WI38 (cell line): ENCODE data around the gene CBARP.

Experiments
- H3K4me3 ChIP-seq: 2 replicates; pipeline ENCODE4 v1.5.1; 2011; ENCODE audit warnings: low read depth, mild to moderate bottlenecking, control low read depth, low read length
- CTCF ChIP-seq: IDR thresholded peaks from 2 replicates; pipeline ENCODE4 v1.5.1; 2012; ENCODE audit warnings: low read depth, mild to moderate bottlenecking, control low read depth, low read length

The CBARP gene

DNA sequence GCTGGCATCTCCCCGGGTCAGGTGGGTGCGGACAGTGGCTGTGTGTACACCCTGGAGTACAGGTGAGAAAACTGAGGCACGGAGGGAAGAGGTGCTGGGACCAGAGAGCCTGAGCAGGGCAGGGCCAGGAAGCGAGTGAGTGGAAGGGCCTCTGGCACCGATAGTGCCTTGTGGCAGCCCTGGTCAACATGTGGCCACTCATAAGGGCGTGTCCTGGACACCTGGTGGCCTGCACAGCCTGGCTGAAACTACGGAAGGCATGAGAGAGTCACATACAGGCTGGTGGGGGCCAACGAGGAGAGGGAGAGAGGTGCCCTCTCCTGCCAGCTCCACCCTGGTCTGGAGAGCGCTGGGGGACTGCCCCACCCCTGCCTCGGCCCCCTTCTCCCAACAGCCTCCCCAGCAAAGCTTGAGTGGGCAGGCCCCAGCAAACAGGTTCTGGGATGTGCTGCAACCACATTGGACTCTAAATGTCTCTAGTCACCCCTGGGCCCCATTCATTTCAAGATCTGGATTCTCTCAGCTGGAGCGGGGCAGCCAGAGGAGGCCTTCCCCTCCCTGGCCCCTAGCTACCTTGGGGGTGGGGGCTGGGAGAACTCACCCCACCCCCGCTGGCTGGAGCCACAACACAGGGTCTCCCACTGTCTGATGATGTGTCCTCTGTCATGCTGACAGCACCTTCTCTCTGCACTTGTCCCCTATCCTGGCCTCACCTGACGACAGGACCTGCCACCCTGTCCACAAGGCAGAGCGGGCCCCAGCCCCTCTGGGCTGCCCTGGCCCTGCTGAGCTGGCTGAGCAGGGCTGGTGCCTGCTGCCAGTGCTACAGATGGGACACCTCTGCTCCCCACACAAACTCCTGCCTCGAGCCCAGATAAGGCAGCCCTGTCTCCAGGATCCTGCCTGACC is 5.8 kb downstream of the CBARP start:
- H3K4me3 ChIP-seq, result no peak overlapping the region
- TF ChIP-seq CTCF, result no peak

- H3K4me3 ChIP-seq, result no peak overlapping the region
- no peak for TF ChIP-seq CTCF
Measured at GRCh38 chr19:1230783-1231489, 6.9 kb downstream of the CBARP start.

DNA sequence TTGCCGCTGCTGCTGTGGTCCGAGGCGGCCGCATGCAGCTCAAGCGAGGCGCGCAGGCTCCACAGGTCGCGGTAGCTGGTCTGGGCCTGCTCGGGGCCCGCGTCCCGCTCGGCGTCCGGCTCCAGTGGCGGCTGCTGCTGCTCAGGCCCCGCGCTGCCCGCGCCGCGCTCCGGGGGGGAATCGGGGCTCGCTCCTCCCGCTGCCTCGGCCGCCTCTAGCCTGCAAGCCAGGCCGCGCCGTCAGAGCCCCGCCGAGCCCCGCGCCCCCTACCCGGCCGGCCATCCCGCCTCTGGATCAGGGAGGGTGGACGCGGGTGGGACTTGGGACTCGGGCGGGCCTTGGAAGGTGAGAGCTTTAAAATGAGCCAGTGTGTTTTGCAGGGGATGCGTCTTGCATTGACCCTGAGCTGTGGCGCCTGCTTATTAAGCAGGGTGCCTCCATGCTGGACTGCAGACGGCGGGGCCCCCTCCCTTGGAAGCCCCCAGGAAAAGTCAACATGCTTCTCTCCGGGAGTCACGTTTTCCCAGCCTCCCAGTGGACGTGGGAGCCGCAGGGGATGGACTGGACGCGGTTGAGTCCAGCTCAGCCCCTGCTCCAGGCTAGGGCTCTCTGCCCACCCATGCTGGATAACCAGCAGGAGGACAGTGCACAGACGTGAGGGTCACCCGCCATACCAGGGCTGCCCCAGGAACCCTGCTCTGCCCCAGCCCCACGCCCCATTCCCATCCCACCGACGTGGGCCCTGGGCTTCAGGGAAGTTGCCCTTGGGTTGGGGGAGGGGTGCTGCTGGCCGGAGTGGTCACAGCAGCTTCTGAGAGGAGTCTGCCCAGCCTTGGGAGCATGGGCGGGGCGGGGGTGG is 7.7 kb downstream of the CBARP start:
- H3K4me3 ChIP-seq, result no peak overlapping the region
- no peak for TF ChIP-seq CTCF

- no peak for TF ChIP-seq CTCF
- no peak overlapping the region for H3K4me3 ChIP-seq
Measured at GRCh38 chr19:1229056-1229923, 8.5 kb downstream of the CBARP start.

DNA sequence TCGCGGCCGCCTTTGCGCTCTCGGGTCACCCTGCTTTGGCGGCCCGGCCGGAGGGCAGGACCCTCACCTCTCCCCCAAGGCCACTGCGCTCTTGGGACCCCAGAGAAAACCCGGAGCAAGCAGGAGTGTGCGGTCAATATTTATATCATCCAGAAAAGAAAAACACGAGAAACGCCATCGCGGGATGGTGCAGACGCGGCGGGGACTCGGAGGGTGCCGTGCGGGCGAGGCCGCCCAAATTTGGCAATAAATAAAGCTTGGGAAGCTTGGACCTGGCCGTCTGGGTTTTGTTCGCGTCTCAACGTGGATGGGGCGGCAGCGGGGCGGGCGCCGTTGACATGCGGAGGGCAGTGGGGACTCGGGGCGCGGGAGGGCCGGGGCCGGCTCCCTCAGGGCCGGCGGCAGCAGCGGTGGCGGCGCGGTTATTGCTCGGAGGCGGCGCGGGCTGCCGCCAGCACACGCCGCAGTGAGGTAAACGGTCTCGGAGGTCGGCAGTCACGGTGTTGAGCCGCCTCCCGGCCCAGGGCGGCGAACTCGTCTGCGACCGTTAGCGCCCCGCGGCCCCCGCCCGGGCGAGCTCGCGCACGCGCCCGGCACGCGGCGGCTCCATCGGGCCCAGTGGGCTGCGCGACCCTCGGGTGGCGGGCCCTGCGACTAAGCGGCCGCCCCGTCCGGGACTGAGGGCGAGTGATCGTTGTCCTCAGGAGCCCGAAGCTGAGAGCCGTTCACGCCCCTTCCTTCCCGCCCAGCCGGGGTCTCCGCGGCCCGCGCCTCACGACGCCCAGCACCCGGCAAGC is 9.4 kb downstream of the CBARP start:
- no peak for TF ChIP-seq CTCF
- no peak overlapping the region for H3K4me3 ChIP-seq

- no peak overlapping the region for H3K4me3 ChIP-seq
- TF ChIP-seq CTCF, result no peak
Measured at GRCh38 chr19:1227304-1228054, 10.3 kb downstream of the CBARP start.
